HG03060 (cell line): ENCODE results near the gene KLHL10.

Source experiments
- ATAC-seq: cut with Tn5 transposase; IDR thresholded peaks from one replicate; pipeline ENCODE4 v1.9.1; 2021; ENCODE audit warnings: low read depth, moderate number of reproducible peaks; ENCODE audit not compliant: unreplicated experiment

The KLHL10 gene

DNA sequence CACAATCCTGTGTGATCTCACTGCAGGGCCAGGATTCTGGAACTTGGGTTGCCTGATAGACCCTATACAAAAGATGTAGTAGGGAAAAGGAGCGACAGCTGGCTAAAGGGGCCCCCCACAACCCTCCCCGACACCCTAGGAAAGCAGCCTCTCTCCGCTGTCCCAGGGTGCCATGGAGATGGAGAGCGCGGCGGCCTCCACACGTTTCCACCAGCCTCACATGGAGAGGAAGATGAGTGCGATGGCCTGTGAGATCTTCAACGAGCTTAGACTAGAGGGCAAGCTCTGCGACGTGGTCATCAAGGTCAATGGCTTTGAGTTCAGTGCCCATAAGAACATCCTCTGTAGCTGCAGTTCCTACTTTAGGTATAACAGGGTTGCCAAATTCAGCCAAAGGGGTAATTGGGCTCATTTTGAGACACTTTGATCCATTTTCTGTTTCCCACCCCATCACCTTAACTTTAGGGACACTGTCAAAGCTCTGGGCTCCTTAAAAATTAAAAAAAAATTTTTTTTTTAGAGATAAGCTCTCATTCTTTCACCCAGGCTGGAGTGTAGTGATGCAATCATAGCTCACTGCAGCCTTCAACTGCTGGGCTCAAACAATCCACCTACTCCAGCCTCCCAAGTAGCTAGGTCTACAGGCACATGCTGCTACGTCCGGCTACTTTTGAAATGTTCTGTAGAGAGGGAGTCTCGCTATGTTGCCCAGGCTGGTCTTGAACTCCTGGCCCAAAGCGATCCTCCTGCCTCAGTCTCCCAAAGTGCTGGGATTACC lies at the start of gene KLHL10:
TSS of gene KLHL10 (plus strand) at position 65 of the 778 bp plus-strand sequence. CDS start at position 173, 108 bp downstream.
- no peak for ATAC-seq

DNA sequence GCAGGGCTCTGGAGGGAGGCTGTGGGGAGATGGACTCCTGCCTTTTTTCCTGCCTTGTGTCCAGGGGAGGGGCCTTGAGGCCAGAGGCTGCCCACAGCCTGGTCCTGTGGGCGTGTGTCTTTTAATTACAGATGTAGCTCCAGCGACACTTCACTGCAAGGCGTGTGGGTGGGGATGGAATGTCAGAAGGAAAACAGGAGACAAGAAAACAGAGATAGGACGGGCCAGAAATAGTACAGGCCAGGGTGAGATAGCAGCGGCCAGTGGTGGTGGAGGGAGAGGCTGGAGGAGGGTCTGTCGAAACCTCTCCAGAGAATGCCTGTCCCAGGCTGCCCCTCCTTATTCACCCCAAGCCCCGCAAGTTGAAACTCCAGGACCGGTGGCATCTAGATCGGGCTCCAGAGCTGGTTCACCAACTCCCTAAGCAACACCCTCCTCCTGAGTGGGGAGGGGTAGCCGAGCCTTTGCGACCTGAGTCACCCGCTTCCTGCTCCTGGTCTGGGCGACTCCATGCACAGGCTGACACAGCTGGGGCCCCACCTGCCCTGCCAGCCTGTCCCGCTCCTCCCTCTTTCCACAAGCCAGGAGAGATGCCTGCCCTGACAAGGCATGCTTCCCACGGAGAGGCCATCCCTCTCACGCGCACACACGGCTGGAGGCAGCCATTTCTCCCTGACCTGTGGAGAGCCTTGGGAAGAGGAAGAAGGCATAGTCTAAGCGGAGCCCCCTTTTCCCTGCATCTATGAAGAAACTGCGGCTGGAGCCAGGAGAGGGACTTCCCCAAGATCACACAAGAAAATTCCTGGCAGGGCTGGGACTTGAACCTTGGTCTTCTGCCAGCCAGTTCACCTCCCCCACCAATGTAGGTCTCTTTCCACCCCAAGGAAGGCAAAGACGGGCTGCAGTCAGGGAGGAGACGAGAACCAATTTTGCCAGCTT lies 44.5 kb upstream of the KLHL10 start:
- ATAC-seq, result no peak

- ATAC-seq, result no peak
These were observed 43.7 kb upstream of the KLHL10 start for GRCh38 chr17:41793784-41794539.

GRCh38 chr17:41794540-41794975 lies 43.1 kb upstream of the KLHL10 start:
- no peak for ATAC-seq

DNA sequence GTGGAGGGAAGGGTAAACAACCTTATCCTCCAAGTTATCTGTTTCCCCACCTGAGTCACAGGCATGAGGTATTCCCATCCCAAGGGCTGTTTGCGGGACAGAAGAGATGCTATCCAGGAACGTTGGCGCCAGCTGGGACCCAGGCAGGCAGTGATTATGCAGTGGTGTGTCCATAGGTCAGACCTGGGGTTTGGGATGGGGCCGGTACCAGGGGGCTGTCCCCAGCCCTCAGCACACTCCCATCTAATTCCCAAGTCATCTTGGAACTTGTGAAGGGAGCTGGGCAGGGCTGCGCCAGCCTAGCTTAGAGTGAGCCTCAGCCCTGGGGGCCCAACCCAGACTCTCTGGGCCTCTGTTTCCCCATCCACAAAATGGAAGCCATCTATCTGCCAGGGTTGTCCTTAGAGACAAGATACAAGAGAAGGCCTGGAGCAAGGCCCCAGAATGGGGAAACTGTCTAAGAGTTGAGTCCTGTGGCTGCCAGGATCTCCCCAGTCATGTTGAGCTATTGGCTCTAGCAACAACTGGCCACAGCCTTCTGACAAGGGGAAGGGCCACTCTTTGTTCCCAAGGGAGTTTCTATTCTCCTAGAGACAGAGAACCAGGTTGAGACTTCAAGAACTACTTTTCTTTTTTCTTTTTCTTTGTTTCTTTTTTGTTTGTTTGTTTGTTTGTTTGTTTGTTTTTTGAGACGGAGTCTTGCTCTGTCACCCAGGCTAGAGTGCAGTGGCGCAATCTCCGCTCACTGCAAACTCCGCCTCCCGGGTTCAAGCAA lies 41.3 kb upstream of the KLHL10 start:
- no peak for ATAC-seq

DNA sequence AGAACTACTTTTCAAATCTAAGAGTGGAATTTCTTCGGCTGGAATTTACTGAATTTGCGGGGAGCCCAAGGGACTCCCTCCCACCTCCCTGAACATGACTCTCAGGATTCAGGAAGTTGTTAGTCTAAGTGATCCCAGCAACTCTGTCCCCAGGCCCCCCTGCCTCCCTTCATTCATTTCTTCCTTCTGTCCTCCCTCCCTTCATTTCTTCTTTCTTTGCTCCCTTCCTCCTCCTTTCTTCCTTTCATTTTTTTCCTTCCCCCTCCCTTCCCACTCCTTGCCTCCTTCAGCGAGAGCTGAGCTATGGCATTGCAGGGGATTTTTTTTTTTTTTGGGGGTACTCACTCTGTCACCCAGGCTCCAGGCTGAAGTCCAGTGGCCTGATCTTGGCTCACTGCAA lies 40.2 kb upstream of the KLHL10 start:
- ATAC-seq, result no peak

- ATAC-seq, result no peak
These were observed 38.3 kb upstream of the KLHL10 start for GRCh38 chr17:41799366-41799765.

DNA sequence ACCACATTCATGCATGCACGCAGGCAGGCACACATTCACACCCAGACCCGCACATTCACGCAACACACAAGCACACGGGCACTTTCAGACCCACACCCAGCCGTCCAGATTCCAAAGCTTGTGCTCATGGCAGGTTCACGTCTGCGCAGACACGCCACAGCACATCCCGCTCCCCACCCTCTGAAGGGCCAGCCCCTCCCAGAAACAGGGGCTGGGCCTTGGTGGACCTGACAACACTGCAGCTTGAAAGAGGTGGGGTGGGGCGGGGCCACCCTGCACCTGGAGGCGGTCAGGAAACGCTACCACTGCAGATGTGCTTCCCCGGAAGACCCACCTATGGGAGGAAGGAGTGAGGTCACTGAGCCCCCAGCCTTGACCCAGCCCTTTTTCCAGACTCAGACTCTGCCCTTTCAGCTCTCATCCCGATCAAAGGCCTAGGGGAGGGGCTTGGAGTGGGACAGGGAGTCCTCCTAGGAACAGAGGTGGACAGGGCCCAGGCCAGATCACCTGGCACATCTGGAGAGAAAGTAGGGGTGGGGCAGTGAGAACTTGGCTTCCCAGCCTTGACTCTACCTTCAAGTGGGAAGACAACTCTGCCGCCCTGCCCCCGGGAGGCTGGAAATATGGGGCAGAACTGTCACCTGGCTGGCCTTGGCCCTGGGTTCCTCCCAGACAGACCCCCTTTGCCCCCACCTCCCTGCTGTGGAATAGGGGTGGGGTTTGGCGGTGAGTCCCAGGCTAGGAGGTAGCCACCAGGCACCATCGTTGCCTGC lies 36.8 kb upstream of the KLHL10 start:
- no peak for ATAC-seq

- no peak for ATAC-seq
These were observed 36.0 kb upstream of the KLHL10 start for GRCh38 chr17:41801374-41802271.

DNA sequence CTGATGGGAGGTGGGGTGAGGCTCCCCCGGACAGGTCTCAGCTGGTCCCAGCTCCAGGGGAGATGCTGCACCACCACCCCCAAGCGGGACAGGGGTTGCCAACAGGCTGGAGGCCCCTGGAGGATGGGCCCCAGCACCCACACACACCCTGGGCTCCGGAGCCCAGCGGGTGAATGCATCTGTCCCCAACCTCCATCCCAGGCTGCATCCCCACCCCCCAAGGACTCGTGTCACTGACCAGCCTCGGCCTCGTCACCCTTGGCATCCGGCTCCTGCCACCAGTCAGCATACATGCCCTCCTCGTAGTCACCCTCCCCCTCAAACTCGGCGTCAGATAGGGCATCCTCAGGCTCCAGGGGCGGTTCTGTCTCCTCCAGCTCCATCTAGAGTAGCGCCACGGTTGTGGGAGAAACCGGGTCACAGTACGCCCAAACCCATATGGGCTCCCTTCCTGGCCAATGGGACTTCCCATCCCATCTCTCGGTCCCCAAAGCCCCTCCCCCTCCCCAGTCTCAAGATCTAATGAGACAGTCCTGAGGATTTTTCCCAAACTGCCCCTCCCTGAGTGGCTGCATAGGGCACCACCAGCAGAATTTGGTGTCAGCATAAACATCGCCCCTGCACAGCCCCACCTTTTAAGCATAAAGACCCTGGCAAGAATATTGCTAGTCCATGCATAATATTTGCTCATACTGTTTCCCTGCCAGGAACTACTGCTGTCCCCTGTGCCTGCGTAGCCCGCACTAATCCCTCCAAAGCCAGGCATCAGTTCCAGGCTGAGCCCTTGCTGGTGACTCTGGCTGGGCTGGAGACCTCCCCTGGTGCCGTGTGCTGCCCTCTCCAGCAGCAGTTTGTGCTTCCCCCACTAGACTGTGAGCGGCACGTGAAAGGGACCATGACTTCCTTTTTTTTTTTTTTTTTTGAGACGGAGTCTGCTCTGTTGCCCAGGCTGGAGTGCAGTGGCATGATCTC lies 34.3 kb upstream of the KLHL10 start:
- ATAC-seq, result no peak

- ATAC-seq, result no peak
These were observed 30.8 kb upstream of the KLHL10 start for GRCh38 chr17:41806685-41807445.

DNA sequence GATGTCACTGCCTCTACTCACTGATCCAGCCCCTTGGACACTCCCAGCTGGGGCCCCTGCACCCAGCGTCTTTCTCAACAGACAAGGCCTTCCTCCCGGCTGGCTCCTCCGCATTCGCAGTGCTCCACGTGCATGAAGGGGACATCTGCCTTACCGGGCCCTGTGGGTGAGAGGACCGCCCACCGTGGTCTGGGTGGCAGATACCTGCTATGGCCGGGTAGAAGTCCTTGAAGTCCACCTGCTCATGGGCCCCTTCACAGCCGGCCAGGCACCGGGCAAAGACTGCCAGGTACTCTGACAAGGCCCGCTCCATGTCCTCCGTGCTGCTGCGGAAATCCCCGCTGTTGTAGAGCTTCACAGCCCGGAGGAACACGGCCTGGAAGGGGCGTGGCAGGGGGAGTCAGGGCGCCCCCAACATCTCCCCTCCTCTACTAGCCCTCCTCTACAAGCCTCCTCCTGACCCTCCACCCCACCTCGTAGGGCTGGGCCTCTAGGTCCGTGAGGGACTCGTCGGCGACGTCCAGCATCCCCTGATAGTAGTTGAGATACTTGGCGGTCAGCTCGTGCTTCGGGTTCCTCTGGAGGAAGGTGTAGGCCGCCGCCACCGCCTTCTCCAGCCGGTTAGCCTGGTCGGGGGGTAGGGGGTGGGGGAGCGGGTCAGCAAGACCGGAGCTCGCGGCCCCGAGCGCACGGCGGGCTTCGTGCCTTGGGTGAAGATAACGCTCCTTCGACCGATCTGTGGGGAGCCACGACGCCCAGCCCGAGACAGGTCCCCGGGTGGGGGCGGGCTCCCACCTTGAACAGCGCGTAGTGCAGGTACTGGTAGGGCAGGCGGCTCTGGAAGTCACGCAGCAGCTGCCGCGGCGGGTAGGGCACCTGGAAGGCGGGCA lies 26.7 kb upstream of the KLHL10 start:
- no peak for ATAC-seq

DNA sequence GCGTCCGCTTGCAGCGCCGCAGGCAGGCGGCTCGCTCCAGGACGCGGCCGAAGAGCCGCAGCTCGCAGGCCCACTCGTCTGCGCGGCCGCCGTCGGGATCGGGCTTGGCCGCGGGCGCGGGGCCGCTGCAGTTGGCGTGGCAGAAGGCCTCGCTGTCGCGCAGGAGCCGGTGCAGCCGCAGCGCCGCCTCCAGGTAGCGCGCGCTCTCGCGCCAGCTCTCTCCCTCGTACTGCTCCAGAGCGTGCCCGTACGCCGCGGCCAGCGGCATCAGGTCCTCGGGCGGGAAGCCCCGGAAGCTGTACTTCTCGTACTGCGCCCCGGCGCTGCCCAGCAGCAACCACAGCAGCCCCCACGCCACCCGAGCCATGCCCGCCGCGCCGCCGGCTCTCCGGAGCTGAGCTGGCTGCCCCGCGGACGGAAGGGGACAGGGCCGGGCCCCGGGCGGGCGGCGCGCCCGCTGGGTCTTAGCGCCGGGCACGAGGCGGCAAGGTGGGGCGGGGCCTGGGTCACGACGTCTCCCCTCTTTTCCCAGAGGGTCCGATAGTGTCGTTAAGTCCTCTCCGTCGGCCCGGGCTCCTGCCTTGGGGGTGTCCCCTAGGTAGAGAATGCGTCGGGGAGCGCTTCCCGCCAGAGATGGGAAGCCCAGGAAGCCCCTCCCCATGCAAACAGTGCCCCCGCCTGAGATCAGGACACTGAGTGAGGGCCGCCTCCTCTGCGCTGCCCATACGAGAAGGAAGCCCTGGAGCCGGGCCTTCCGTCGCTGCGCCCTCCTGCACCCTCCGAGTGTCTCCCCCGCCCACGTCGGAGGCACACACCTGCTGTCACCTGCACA lies 25.9 kb upstream of the KLHL10 start, which contains the start of gene P3H4:
TSS of gene P3H4 (minus strand) at position 401 of the 832 bp plus-strand sequence. CDS start at position 367, 34 bp downstream.
- ATAC-seq, result no peak

DNA sequence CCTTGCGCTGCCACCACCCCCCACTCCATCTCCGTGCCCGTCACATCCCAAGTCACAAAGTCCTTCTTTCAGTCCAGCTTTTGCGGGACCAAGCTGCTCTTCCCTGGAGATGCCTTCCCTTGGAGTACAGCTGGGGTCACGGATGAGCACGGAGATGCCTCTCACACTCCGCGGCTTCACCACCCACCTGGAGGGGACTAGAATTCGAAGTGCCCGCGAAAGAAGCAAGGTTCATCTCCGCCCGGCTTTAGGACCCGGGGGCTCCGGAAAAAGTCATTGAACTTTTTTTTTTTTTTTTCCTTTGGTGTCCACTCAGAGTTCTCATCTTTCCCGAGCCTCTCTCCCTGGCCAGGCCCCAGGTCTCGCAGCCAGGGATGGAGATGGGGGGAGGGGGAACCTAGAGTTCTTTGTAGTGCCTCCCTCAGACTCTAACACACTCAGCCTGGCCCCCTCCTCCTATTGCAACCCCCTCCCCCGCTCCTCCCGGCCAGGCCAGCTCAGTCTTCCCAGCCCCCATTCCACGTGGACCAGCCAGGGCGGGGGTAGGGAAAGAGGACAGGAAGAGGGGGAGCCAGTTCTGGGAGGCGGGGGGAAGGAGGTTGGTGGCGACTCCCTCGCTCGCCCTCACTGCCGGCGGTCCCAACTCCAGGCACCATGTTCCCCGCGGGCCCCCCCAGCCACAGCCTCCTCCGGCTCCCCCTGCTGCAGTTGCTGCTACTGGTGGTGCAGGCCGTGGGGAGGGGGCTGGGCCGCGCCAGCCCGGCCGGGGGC lies 25.1 kb upstream of the KLHL10 start, which contains the start of gene FKBP10:
TSS of gene FKBP10 (plus strand) at position 624 of the 771 bp plus-strand sequence. CDS start at position 655, 31 bp downstream.
- ATAC-seq, result no peak
